ENCODE results near the gene MTMR3. TPM values are rescaled to one million over a fixed set of nuclear protein-coding genes. Genes with fewer than 3 reads are reported as not detected.

The MTMR3 gene
- polyA plus RNA-seq, 1 of the 3 experiments (the other 2 are of a cell fraction) = 20.4 TPM

- Histone ChIP-seq H3K4me3 (ENCODE audit: low read depth in 2 of 2, low read length in 1 of 2) (no peak overlapping the region), H3K79me2 (ENCODE audit: insufficient read depth) (no peaks in the 10 kb centered on the region), H2AFZ (ENCODE audit: low read depth) (no peak overlapping the region), H3K4me1 (ENCODE audit: control insufficient read depth in 1 of 2, insufficient read depth in 2 of 2, low read depth in 1 of 2, low read length in 1 of 2) (no peaks in the 10 kb centered on the region), H3K4me2 (no peak overlapping the region), H3K9me3 (0 out of 2 replicates have a peak, but pooled peaks cover 13% of the 10 kb centered on the region), H3K36me3 (replicated peaks in 1 of 2; ENCODE audit: control insufficient read depth in 1 of 2, insufficient read depth in 2 of 2, low read length in 1 of 2) (no peaks in the 10 kb centered on the region), H3K27ac (ENCODE audit: low read depth in 2 of 2, low read length in 1 of 2) (no peak overlapping the region), H4K20me1 (ENCODE audit: insufficient read depth) (no peaks in the 10 kb centered on the region), H3K9me2 (no peaks in the 10 kb centered on the region), H3F3A (replicated peaks; ENCODE audit: insufficient read depth) (no peaks in the 10 kb centered on the region), H3K9ac (no peak overlapping the region), H3K27me3 (ENCODE audit: insufficient read depth) (no peaks in the 10 kb centered on the region)
- TF ChIP-seq TCF12 (IDR thresholded peaks at IDR 0.05) = no peak
- DNase-seq = no peak
- ChIA-PET CTCF (no interaction called here), POLR2A (no interaction called here)
- 92% methylated on average over 1 of the region's 1 CpG for WGBS (ENCODE audit: low lambda C conversion rate)
These were observed 180.0 kb downstream of the MTMR3 start for GRCh38 chr22:30062950-30063349.

GRCh38 chr22:30064172-30064571 lies 181.2 kb downstream of the MTMR3 start:
- Histone ChIP-seq H3K27me3 (ENCODE audit: insufficient read depth) (no peaks in the 10 kb centered on the region), H3F3A (replicated peaks; ENCODE audit: insufficient read depth) (no peaks in the 10 kb centered on the region), H4K20me1 (ENCODE audit: insufficient read depth) (no peaks in the 10 kb centered on the region), H3K4me2 (no peak overlapping the region), H3K9me2 (no peaks in the 10 kb centered on the region), H3K27ac (ENCODE audit: low read depth in 2 of 2, low read length in 1 of 2) (no peak overlapping the region), H3K9me3 (0 out of 2 replicates have a peak, but pooled peaks cover 13% of the 10 kb centered on the region), H3K9ac (no peak overlapping the region), H3K79me2 (ENCODE audit: insufficient read depth) (no peaks in the 10 kb centered on the region), H3K36me3 (replicated peaks in 1 of 2; ENCODE audit: control insufficient read depth in 1 of 2, insufficient read depth in 2 of 2, low read length in 1 of 2) (no peaks in the 10 kb centered on the region), H3K4me1 (ENCODE audit: control insufficient read depth in 1 of 2, insufficient read depth in 2 of 2, low read depth in 1 of 2, low read length in 1 of 2) (no peaks in the 10 kb centered on the region), H2AFZ (ENCODE audit: low read depth) (no peak overlapping the region), H3K4me3 (ENCODE audit: low read depth in 2 of 2, low read length in 1 of 2) (no peak overlapping the region)
- POLR2A ChIA-PET = no interaction called here
- TF ChIP-seq YY1 (IDR thresholded peaks at IDR 0.05; ENCODE audit: low read depth) = no peak
- no peak for TF ChIP-seq RFX5 (IDR thresholded peaks at IDR 0.05; ENCODE audit: low read length)
- no peak for TF ChIP-seq ELF1 (IDR thresholded peaks at IDR 0.05)
- no peak for TF ChIP-seq RCOR1 (IDR thresholded peaks at IDR 0.05; ENCODE audit: low read length)
- TF ChIP-seq TEAD4 (IDR thresholded peaks at IDR 0.05; ENCODE audit: borderline replicate concordance, insufficient read depth) = no peak
- CTCF ChIA-PET = interaction anchor here (1.5 kb wide), 1 partner anchor 11 kb away, joined by 5 read pairs; no protein-coding TSS in a partner anchor
- no peak for DNase-seq

GRCh38 chr22:30073743-30074142 lies 190.8 kb downstream of the MTMR3 start:
- WGBS (ENCODE audit: low lambda C conversion rate) = 50% methylated on average over 2 of the region's 2 CpGs
- DNase-seq = no peak
- CTCF ChIA-PET = interaction anchor here (5.8 kb wide), 1 partner anchor 15 kb away, joined by 52 read pairs; no protein-coding TSS in a partner anchor
- no peak for TF ChIP-seq FOSL2 (IDR thresholded peaks at IDR 0.05; ENCODE audit: borderline replicate concordance, low read depth)
- TF ChIP-seq JUND (IDR thresholded peaks at IDR 0.05) = no peak
- TF ChIP-seq CTCF (IDR thresholded peaks at IDR 0.05) = no peak
- no peak for TF ChIP-seq SIN3A (IDR thresholded peaks at IDR 0.05; ENCODE audit: borderline replicate concordance, low read depth, low read length)
- TF ChIP-seq USF1 (IDR thresholded peaks at IDR 0.05; ENCODE audit: borderline replicate concordance, low read depth) = no peak
- no peak for TF ChIP-seq TCF12 (IDR thresholded peaks at IDR 0.05)
- no peak for TF ChIP-seq TEAD4 (IDR thresholded peaks at IDR 0.05; ENCODE audit: borderline replicate concordance, insufficient read depth)
- TF ChIP-seq FOXM1 (IDR thresholded peaks at IDR 0.05; ENCODE audit: low read depth) = no peak
- TF ChIP-seq MAX (IDR thresholded peaks at IDR 0.05; ENCODE audit: low read depth) = no peak
- no peak for TF ChIP-seq EP300 (IDR thresholded peaks at IDR 0.05; ENCODE audit: borderline replicate concordance in 1 of 2, low read depth in 1 of 2, low read length in 1 of 2)
- TF ChIP-seq FOXJ3 (CRISPR knock-in tag; IDR thresholded peaks at IDR 0.05) = no peak
- no peak for TF ChIP-seq PBX3 (IDR thresholded peaks at IDR 0.05)
- TF ChIP-seq ZBTB33 (IDR thresholded peaks at IDR 0.05; ENCODE audit: borderline replicate concordance, low read depth) = no peak
- no peak for TF ChIP-seq GABPA (IDR thresholded peaks at IDR 0.05; ENCODE audit: low read depth)
- TF ChIP-seq RAD21 (IDR thresholded peaks at IDR 0.05; ENCODE audit: low read length) = no peak

More at GRCh38 chr22:30073743-30074142, 190.8 kb downstream of the MTMR3 start:
- peaks cover 0 to 2% of the 10 kb centered on the region in 2 experiments; a peak in 1 of 4 replicates for H3K4me1 ChIP-seq (ENCODE audit: control insufficient read depth in 1 of 2, insufficient read depth in 2 of 2, low read depth in 1 of 2, low read length in 1 of 2)
- H3K27ac ChIP-seq (ENCODE audit: low read depth in 2 of 2, low read length in 1 of 2) = no peak overlapping the region
- H3K27me3 ChIP-seq (ENCODE audit: insufficient read depth) = peaks cover 21% of the 10 kb centered on the region; the same call in 1 of the 2 replicates
- no peaks in the 10 kb centered on the region for H3K79me2 ChIP-seq (ENCODE audit: insufficient read depth)
- H3K9me3 ChIP-seq = no peaks in the 10 kb centered on the region
- no peaks in the 10 kb centered on the region for H3F3A ChIP-seq (replicated peaks; ENCODE audit: insufficient read depth)
- POLR2A ChIA-PET = no interaction called here
- no peaks in the 10 kb centered on the region for H4K20me1 ChIP-seq (ENCODE audit: insufficient read depth)
- no peak overlapping the region for H3K9ac ChIP-seq
- H3K9me2 ChIP-seq = no peaks in the 10 kb centered on the region
- H3K4me2 ChIP-seq = no peak overlapping the region
- H3K4me3 ChIP-seq (ENCODE audit: low read depth in 2 of 2, low read length in 1 of 2) = no peak overlapping the region
- H2AFZ ChIP-seq (ENCODE audit: low read depth) = no peak overlapping the region
- H3K36me3 ChIP-seq (replicated peaks in 1 of 2; ENCODE audit: control insufficient read depth in 1 of 2, insufficient read depth in 2 of 2, low read length in 1 of 2) = no peaks in the 10 kb centered on the region
